Heart left ventricle (tissue), 13 donors: ENCODE measurements around the gene SELP.

Experiments used
- CTCF ChIP-seq, 12 donors: fragments of 200-600 bp; sonication (generic) in 4 of 12; IDR thresholded peaks; one replicate each; pipeline versions ENCODE4 v1.5.0 to v1.8.0; 2018 to 2022; ENCODE audit warnings: antibody characterized with exemption in 12 of 12, mild to moderate bottlenecking in 5 of 12
- POLR2A ChIP-seq, 2 donors: fragments of 450-650 bp; IDR thresholded peaks; one replicate each; pipeline ENCODE4 v1.6.1; 2017; ENCODE audit warnings: antibody characterized with exemption in 2 of 2, mild to moderate bottlenecking in 2 of 2, moderate library complexity in 2 of 2
- donor health status: ischemic (EF 13 %, LVEDD 7.1; RV severe dilation, severe dysfunction).
- donor health status: DM: no; HTN: yes; CAD: no.
- donor health status: DM: no; HTN: no; CAD: no.
- donor health status: ischemic (EF 25% LVEDD 6.9; RV normal size, moderate dysfunction).
- donor health status: ischemic (EF 25% LVEDD 5.7; RV mildly dilated, moderate dysfunction).
- donor health status: ischemic (EF 35%, LVEDD 5.7; RV mildly dilated, moderate dysfunction).
- donor health status: nonischemic (EF 11% LVEDD 7.7; RV severe dilation, severe dysfunction).
- donor health status: DM: yes; HTN: yes; CAD: no.
- donor health status: PGD.
- donor health status: ischemic (EF 29% LVEDD 5.4; RV normal size, mild dysfunction).
- donor health status: nonischemic (EF 23%, LVEDD 6.1; RV moderate dilation, normal function).

DNA sequence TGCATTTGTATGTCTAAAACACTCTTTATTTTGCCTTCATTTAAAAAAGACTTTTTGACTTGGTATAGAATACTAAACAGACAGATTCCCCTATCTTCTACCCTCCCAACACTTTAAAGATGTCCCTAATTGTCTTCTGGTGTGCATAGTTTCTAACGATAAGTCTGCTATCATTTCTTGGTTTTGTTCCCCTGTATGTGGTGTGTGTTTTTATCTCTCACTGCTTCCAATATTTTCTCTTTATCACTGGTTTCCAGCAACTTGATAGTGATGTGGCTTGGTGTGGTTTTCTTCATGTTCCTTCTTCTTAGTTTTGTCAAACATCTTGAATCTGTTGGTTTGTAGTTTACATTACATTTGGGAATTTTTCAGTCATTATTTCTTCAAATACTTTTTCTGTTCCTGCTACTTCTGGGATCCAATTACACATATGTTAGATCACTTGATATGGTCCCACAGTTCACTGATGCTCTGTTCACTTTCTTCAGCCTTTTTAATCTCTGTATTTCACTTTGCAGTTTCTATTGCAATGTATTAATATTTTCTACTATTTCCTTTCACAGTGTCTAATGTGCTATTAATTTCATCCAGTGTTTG, 66.8 kb downstream of the SELP start:
- TF ChIP-seq POLR2A (IDR thresholded peaks at IDR 0.05) (no peak), CTCF (IDR thresholded peaks at IDR 0.05) (no peak)
